ENCODE data around the gene BEST1.
"Not testable (repeated sequence)": the region's sequence is repeated elsewhere in the genome, so short reads cannot be mapped to it uniquely, and the experiment has no call there.

The BEST1 gene

DNA sequence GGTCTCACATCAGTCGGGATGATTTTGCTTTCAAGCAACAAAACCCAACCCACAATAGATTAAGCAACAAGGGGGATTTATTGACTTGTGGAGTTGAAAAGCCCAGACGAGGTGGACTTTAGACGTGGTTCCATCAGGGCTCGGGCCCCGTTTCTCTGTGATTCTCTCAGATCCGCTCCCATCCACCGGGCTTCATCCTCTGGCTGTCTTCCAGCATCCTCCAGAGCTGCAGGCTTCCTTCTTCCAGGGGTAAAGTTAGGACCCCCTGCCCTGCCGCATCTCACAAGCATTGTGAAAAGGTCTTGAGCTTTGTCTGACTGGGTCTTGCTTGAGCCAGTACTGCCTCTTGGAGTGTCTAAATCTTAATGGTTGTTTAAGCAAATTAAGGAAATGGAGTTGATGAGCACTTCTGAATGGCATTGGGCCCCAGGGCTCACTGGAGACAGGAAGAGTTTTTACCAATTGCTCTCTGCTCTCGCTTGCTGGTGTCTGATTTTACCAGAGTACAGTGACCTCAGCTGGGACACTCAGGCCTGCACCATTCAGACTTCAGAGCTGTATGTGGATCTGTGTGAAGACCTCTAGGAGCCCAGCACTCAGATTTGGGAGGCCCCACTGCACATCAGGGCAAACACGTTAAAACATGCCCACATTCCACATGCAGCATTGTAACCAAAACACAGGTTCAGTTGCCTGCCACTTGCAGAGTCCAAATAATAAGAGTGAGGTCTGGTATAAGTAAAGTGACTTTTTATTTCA is 30.8 kb downstream of the BEST1 start:
- DNase-seq: no peak

DNA sequence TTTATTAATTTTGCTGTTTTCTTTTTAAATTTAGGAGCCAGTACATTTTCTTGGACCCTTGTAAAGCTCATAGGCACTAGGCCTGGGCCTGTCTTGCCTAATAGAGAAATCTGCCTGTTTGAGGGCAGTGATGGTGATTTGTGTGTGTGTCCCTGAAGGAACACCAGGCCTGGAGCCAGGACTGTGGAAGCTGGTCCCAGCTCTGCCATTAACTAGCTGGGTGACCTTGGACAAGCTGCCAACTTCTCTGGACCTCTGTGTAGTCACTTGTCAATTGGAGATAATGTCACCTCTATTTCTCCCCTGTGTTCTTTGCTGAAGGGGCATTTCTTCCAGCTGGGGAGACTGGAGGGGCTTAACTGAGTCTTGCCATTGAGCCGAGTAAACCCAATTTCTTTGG is 33.3 kb downstream of the BEST1 start:
- DNase-seq: no peak

DNA sequence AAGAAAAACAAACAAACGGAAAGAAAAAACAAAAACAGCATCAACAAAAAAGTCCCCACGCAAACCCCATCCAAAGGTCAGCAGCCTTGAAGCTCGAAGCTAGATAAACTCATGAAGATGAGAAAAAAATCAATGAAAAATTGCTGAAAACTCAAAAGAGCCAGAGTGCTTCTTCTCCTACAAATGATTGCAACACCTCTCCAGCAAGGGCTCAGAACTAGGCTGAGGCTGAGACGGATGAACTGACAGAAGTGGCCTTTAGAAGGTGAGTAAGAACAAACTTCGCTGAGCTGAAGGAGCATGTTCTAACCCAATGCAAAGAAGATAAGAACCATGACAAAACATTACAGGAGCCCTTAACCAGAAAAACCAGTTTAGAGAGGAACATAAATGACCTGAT is 35.7 kb downstream of the BEST1 start:
- DNase-seq: no peak

DNA sequence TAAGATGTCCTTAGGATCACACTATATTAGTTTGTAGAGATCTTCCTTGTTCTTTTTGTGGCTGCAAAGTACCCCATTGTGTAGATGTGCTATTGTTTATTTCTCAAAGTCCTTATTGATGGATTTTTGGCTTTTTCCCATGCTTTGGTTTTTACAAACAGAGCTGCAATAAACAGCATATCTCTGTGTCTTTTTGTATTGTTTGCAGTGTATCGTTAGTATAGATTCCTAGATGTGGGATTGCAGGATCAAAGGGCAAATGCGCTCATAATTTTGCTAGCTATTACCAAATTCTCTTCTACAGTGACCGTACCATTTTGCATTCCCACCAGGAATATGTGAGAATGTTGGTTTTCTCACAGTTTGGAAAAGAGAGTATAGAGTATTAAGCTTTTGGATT is 44.8 kb downstream of the BEST1 start:
- DNase-seq: no peak

DNA sequence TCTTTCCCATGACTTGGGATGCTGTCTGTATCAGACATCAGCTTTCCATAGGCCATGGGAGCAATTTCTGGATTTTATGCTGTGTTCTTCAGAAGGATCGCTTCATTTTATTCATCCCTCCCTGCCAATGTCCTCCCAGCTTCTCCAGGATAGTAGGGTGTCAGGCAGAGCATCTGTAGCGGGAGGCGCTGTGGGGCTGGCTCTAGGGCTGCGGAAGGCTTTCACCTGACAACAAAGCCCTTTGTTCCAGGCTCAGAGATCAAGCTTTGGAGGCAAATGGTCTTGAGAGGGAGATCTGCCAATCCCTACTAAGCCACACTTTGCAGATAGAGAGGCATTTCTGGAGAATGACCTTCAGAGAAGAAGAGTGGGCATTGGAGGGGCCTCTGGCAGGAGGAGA is 46.8 kb downstream of the BEST1 start:
- DNase-seq: no peak

DNA sequence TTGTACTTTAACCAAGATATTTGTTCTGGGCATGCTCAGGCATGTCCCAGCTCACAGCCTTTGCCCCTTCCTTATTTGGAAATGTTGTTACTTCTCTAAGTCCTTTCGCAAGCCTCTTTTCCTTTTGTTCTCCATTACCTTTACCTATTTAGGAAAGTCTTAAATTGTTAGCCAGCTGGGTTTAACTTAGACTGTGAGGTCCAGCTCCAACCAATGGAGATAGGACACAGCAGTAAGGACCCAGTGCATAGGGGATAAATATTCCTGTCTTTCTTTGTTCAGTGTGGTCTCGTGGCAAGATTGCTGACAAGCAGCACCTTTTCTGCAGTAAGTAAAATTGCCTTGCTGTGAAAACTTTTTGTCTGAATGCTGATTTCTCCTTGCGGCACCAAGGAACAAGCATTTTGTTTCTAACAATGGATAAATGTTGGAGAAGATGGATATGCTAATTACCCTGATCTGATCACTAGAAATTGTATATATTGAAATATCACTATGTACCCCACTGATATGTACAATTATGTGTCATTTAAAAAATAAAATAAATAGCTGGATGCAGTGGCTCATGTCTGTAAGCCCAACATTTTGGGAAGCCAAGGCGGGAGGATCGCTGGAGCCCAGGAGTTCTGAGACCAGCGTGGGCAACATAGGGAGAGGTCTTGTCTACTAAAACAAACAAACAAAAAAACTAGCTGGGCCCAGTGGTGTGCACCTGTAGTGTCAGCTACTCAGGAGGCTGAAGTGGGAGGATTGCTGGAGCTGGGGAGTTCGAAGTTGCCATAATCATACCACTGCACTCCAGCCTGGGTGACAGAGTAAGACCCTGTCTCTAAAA is 49.2 kb downstream of the BEST1 start:
- DNase-seq: no peak

DNA sequence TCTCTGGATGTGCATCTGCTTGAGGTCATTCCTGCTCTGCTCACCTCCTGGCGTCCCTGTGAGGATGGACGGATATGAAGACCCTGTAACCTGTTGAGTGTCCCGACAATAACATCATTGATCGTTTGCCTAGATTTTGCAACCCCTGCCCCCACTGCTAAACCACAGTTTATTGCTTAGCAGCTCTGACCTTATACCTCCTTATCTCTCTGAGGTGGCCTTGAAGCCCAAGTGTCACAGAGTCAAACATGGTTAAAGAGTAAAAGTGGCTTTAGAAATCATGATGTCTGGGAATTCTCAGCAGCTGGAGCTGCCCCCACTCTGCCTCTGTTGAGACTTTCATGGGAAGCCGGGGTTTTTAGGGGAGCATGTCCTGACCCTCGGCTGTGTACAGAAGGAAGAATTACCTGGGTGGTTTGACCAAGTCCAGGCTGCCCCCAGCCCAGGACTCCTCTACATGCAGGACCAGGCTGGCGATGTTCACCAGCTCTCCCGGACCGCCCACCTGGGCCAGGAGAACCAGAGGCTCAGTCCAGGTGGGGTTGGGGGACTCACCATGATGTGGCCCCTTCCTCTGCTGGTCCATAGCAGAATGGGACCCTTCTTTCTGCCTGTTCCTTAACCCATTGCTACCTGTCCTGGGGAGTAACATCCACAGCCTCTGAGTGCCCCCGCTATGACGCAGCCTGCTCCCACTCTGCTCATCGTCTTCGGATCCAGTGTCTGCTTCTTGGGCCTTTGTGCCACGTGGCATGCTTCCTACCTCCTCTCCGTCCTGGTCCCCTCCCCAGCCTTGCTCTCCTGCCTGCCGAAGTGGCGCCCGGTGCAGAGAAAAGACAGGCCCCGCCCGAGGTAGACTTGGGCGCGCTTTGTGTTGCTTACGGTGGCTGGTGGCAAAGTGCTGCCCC is 50.6 kb downstream of the BEST1 start:
- DNase-seq: no peak

DNA sequence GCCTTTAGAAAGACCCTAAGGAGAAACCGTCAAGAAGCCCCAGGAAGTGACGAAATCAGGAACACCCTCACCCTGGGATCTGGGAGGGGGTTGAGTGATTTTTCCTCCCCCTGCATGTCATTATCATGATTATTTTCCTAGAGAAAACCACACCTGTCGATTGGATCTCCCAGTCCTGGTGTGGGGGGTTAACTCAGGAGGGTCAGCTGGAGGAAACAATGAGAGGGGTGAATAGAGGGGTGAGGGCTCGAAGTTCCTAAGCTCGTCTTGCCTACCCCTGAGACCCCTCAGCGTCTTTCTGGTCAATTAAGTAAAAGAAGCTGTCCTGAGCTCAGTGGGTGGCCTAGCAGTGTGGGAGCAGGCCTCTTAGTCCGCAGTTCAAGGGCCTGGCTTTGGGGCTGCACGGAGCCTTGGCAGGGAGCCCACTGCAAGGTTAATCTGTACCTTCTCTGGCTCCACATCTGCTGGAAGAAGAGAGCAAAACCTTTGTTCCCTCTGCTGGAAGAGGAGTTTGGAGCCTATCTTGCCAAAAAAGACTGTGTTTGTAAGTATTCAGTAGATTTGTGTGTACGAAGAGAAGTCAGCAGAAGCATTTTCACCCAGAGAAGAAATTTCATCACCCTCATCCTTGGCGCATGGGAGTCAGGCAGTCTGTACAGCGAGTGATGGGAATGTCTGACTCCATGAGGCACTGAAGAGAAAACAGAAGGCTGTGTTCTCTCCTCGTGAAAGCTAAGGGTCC is 51.5 kb downstream of the BEST1 start:
- no peak for DNase-seq

DNA sequence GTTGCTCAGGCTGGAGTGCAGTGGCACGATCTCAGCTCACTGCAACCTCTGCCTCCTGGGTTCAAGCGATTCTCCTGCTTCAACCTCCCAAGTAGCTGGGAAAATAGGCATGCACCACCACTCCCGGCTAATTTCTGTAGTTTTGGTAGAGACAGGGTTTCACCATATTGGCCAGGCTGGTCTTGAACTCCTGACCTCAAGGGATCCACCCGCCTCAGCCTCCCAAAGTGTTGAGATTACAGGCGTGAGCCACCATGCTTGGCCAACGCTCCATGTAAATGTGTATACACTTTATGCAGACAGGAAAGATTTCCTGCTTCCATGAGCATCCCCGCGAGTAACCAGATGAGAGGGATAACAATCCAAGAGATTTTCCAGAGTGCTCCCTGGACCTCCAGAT is 52.1 kb downstream of the BEST1 start:
- DNase-seq: not testable (repeated sequence)

DNA sequence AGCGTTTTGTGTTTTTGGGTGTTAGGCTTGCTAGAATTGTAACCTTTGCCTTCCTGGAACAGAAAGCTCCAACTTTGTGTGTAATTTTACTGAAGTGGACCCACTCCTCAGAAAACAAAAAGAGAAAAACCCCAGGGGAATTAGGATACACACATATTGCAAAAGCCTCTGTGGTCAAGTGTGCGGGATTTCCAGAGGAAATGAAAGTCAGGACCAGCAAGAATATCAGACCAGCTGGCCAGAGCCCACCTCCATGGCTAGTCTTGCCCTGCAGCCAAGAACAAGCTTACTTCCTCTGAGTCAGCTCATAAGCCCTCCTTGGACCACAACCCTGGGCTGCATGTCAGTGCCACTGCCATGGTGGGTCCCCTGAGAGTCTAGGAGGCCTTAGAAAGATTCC is 54.3 kb downstream of the BEST1 start:
- DNase-seq: no peak

DNA sequence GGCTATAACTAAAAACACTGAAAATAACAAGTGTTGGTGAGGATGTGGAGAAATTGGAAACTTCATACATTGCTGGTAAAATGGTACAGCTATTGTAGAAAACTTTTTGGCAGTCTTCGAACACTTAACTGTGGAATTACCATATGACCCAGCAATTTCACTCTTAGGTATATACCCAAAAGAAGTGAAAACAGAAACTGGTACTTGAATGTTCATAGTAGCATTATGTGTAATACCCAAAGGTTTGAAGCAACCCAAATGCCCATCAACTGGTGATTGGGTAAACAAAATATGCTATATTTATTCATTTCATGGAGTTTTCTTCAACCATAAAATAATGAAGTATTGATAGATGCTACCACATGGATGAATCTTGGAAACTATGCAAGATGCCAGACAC is 58.0 kb downstream of the BEST1 start:
- DNase-seq: no peak

DNA sequence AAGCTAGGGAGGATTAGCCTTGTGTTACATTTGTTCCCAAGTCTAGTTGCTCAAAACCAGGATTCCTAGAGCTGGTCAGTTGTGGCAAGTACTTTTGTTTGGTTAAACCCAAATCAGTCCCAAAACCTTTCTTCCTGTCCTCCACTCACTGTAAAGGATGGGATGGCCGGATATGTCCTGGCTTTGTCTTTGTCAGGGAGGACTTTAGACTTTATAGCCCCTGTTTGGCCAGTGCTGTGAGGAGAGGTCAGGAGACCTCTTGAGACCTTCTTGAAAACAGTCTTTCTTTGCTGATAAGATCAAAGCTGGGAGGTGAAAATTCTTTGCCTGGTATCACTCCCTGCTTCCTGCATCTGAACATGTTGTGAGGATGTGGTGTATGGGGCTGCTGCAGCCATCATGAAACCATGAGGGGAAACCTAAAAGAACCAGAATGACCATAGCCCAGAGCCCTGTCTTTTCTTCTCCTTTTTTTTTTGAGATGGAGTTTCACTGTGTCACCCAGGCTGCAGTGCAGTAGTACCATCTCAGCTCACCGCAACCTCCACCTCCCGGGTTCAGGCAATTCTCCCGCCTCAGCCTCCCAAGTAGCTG is 60.9 kb downstream of the BEST1 start:
- no peak for DNase-seq

DNA sequence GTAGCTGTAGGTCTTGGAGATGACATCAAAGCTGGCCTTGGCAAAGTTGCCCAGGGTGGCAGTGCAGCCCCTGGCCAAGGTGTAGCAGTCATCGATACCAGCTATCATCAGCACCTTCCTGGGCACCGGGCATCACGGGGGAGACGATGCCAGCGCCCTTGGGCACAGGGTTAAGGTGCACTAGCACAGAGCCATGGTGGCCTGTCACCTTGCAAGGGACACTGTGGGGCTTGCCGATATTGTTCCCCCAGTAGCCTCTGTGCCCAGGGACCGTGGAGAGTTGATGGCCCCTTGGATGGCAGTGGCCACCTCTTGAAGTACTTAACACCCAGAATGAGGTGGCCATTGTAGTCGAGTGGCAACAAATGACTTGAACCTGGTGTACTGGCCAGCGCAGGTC is 61.7 kb downstream of the BEST1 start:
- no peak for DNase-seq

DNA sequence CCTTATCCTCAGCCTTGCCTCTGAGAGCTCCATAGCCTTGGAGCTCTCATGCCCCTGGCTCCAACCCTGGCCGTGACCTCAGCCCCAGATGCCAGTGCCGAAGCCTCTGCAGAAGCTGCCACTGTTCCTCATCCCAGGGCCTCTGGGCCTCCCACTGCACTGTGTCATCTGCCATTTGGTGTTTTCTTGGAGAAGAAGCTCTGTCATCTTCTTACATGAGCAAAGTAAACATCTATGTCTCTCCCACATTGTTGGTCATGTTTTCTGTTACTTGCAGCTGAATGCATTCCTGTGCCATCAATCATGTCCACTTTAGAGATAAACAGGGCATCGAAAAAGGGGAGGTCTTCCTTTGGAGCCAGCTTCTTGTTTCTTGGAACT is 62.3 kb downstream of the BEST1 start:
- no peak for DNase-seq

DNA sequence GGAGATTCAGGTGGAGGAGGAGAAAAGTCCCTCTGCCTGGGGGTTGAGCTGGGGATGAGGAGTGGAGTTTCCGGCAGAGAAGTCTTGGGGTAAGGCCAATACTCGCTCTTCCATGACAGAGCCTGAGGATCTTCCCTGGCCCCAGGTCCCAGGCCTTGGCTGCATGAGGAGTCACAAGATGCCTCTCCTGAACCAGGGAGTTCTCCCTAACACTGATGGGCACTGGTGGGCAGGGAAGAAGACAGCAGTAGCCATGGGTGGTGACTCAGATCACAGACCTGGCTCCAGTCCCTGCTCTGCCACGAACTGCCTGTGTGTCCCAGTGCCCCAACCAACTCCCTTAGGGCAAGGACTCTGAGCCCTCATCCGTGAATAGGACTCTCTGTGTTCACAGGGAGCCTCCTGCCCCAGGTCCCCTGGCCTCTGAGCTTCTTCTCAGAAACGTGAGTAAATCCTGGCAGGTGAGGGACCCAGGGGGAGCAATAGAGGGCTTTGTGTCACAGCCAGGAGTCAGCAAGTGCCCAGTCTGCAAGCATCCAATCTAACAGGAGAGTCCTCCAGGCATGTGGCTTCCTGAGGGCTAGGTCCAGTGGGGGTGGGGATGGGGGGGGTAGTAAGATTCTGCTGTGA is 62.8 kb downstream of the BEST1 start:
- DNase-seq: no peak
